DMS153 treated with DMSO at 0.1 percent for 48 hours (cell line): ENCODE data around the gene FTO.
"Not testable (repeated sequence)": the region's sequence is repeated elsewhere in the genome, so short reads cannot be mapped to it uniquely, and the experiment has no call there.

Source experiments
- DNase-seq: peaks from one replicate; lab custom pipeline; 2025; ENCODE audit not compliant: unreplicated experiment; lab: John Stamatoyannopoulos, UW

The FTO gene

GRCh38 chr16:54171626-54172537, 467.9 kb downstream of the FTO start:
- DNase-seq = peak; percentile 18

- no peak for DNase-seq
These were observed 469.5 kb downstream of the FTO start for GRCh38 chr16:54173490-54173889.

- no peak for DNase-seq
These were observed 470.2 kb downstream of the FTO start for GRCh38 chr16:54174201-54174600.

GRCh38 chr16:54174750-54175149, 470.8 kb downstream of the FTO start:
- DNase-seq = no peak

- no peak for DNase-seq
These were observed 471.2 kb downstream of the FTO start for GRCh38 chr16:54175169-54175551.

GRCh38 chr16:54175552-54176375, 471.8 kb downstream of the FTO start:
- peak; percentile 18 for DNase-seq

GRCh38 chr16:54176376-54176901, 472.5 kb downstream of the FTO start:
- peak; percentile 41 for DNase-seq

GRCh38 chr16:54177052-54177861, 473.3 kb downstream of the FTO start:
- no peak for DNase-seq

GRCh38 chr16:54177862-54178477, 474.0 kb downstream of the FTO start:
- DNase-seq = no peak

- DNase-seq = peak; percentile 22
These were observed 474.6 kb downstream of the FTO start for GRCh38 chr16:54178478-54178976.

- DNase-seq = no peak
These were observed 476.7 kb downstream of the FTO start for GRCh38 chr16:54180421-54181359.

GRCh38 chr16:54181683-54182329, 477.9 kb downstream of the FTO start:
- DNase-seq = not testable (repeated sequence)

GRCh38 chr16:54185045-54185444, 481.1 kb downstream of the FTO start:
- DNase-seq = no peak

- DNase-seq = no peak
These were observed 487.2 kb downstream of the FTO start for GRCh38 chr16:54191163-54191562.

- no peak for DNase-seq
These were observed 487.6 kb downstream of the FTO start for GRCh38 chr16:54191592-54191991.

- no peak for DNase-seq
These were observed 489.2 kb downstream of the FTO start for GRCh38 chr16:54193013-54193664.

GRCh38 chr16:54193665-54194333, 489.8 kb downstream of the FTO start:
- DNase-seq = peak; percentile 85

- peak; percentile 66 for DNase-seq
These were observed 490.4 kb downstream of the FTO start for GRCh38 chr16:54194334-54194743.
